Rectal smooth muscle tissue (tissue), 1 donor: ENCODE data around the gene DNMT3B.
"Not testable (repeated sequence)": the region's sequence is repeated elsewhere in the genome, so short reads cannot be mapped to it uniquely, and the experiment has no call there.

Experiments used
- H3K27ac ChIP-seq: one replicate; pipeline ENCODE4 v1.7.0; 2013; ENCODE audit warnings: low read depth, low read length, inconsistent platforms
- H3K27me3 ChIP-seq: one replicate; pipeline ENCODE4 v1.7.0; 2013; ENCODE audit warnings: low read length; ENCODE audit not compliant: control insufficient read depth, insufficient read depth
- H3K36me3 ChIP-seq: one replicate; pipeline ENCODE4 v1.7.0; 2013; ENCODE audit warnings: low read length; ENCODE audit not compliant: control insufficient read depth, insufficient read depth
- H3K4me1 ChIP-seq: one replicate; pipeline ENCODE4 v1.7.0; 2013; ENCODE audit warnings: low read length; ENCODE audit not compliant: control insufficient read depth, insufficient read depth
- H3K4me3 ChIP-seq: one replicate; pipeline ENCODE4 v1.7.0; 2013; ENCODE audit warnings: low read length
- H3K9ac ChIP-seq: one replicate; pipeline ENCODE4 v1.7.0; 2013; ENCODE audit warnings: low read length

The DNMT3B gene

GRCh38 chr20:32786059-32786760 lies 24.0 kb downstream of the DNMT3B start:
- Histone ChIP-seq H3K27me3 (no peaks in the 10 kb centered on the region), H3K4me3 (no peak overlapping the region), H3K36me3 (no peaks in the 10 kb centered on the region), H3K9ac (no peak overlapping the region), H3K27ac (no peak overlapping the region), H3K4me1 (no peaks in the 10 kb centered on the region)

- H3K36me3 ChIP-seq = no peaks in the 10 kb centered on the region
- H3K27ac ChIP-seq = no peak overlapping the region
- no peak overlapping the region for H3K4me3 ChIP-seq
- H3K27me3 ChIP-seq = no peaks in the 10 kb centered on the region
- H3K4me1 ChIP-seq = no peaks in the 10 kb centered on the region
- H3K9ac ChIP-seq = no peak overlapping the region
Measured at GRCh38 chr20:32787168-32787567, 25.0 kb downstream of the DNMT3B start.

GRCh38 chr20:32789896-32790750 lies 27.9 kb downstream of the DNMT3B start:
- no peaks in the 10 kb centered on the region for H3K4me1 ChIP-seq
- no peaks in the 10 kb centered on the region for H3K36me3 ChIP-seq
- H3K27ac ChIP-seq = no peak overlapping the region
- H3K4me3 ChIP-seq = no peak overlapping the region
- H3K27me3 ChIP-seq = no peaks in the 10 kb centered on the region
- H3K9ac ChIP-seq = no peak overlapping the region

GRCh38 chr20:32790751-32791057 lies 28.5 kb downstream of the DNMT3B start:
- H3K4me3 ChIP-seq = no peak overlapping the region
- H3K4me1 ChIP-seq = no peaks in the 10 kb centered on the region
- no peak overlapping the region for H3K27ac ChIP-seq
- no peaks in the 10 kb centered on the region for H3K27me3 ChIP-seq
- no peak overlapping the region for H3K9ac ChIP-seq
- H3K36me3 ChIP-seq = no peaks in the 10 kb centered on the region

- H3K9ac ChIP-seq = no peak overlapping the region
- no peak overlapping the region for H3K27ac ChIP-seq
- H3K27me3 ChIP-seq = no peaks in the 10 kb centered on the region
- no peaks in the 10 kb centered on the region for H3K36me3 ChIP-seq
- H3K4me3 ChIP-seq = no peak overlapping the region
- H3K4me1 ChIP-seq = no peaks in the 10 kb centered on the region
Measured at GRCh38 chr20:32792316-32792715, 30.1 kb downstream of the DNMT3B start.

GRCh38 chr20:32792731-32793458 lies 30.7 kb downstream of the DNMT3B start:
- Histone ChIP-seq H3K4me3 (no peak overlapping the region), H3K27ac (no peak overlapping the region), H3K27me3 (no peaks in the 10 kb centered on the region), H3K4me1 (no peaks in the 10 kb centered on the region), H3K9ac (no peak overlapping the region), H3K36me3 (no peaks in the 10 kb centered on the region)

GRCh38 chr20:32796383-32796948 lies 34.3 kb downstream of the DNMT3B start:
- Histone ChIP-seq H3K27me3 (no peaks in the 10 kb centered on the region), H3K36me3 (no peaks in the 10 kb centered on the region), H3K4me1 (no peaks in the 10 kb centered on the region), H3K27ac (no peak overlapping the region), H3K9ac (no peak overlapping the region), H3K4me3 (no peak overlapping the region)

- no peak overlapping the region for H3K27ac ChIP-seq
- no peaks in the 10 kb centered on the region for H3K36me3 ChIP-seq
- no peak overlapping the region for H3K4me3 ChIP-seq
- H3K4me1 ChIP-seq = no peaks in the 10 kb centered on the region
- H3K9ac ChIP-seq = no peak overlapping the region
- H3K27me3 ChIP-seq = no peaks in the 10 kb centered on the region
Measured at GRCh38 chr20:32796981-32797451, 34.8 kb downstream of the DNMT3B start.

- H3K4me1 ChIP-seq, H3K9ac ChIP-seq, H3K4me3 ChIP-seq, H3K27me3 ChIP-seq, H3K27ac ChIP-seq, H3K36me3 ChIP-seq: not testable (repeated sequence)
Measured at GRCh38 chr20:32797571-32797970, 35.4 kb downstream of the DNMT3B start.

GRCh38 chr20:32798046-32798981 lies 36.1 kb downstream of the DNMT3B start:
- no peak overlapping the region for H3K9ac ChIP-seq
- H3K27ac ChIP-seq = no peak overlapping the region
- H3K36me3 ChIP-seq = no peaks in the 10 kb centered on the region
- no peaks in the 10 kb centered on the region for H3K4me1 ChIP-seq
- no peaks in the 10 kb centered on the region for H3K27me3 ChIP-seq
- no peak overlapping the region for H3K4me3 ChIP-seq

GRCh38 chr20:32803092-32803491 lies 40.9 kb downstream of the DNMT3B start:
- Histone ChIP-seq H3K9ac (no peak overlapping the region), H3K4me3 (no peak overlapping the region), H3K27me3 (no peaks in the 10 kb centered on the region), H3K27ac (no peak overlapping the region), H3K36me3 (no peaks in the 10 kb centered on the region), H3K4me1 (no peaks in the 10 kb centered on the region)
